PFSK-1 (cell line): Measurements from ENCODE around the gene FOXP2.

Experiments
- FOXP2 ChIP-seq: optimal IDR thresholded peaks from 2 replicates; pipeline ENCODE3; 2011; ENCODE audit warnings: borderline replicate concordance, control low read depth, inconsistent platforms; ENCODE audit not compliant: insufficient read depth; ENCODE audit errors: extremely low read length, extremely low read depth
- POLR2AphosphoS5 ChIP-seq: IDR thresholded peaks from 2 replicates; pipeline ENCODE4 v1.6.1; 2012; ENCODE audit warnings: low read depth, mild to moderate bottlenecking, control low read depth, low read length, moderate library complexity
- SIN3A ChIP-seq: IDR thresholded peaks from 2 replicates; pipeline ENCODE4 v1.6.1; 2012; ENCODE audit warnings: mild to moderate bottlenecking, low read length, moderate library complexity, borderline replicate concordance; ENCODE audit not compliant: insufficient read depth
- TAF1 ChIP-seq: IDR thresholded peaks from 2 replicates; pipeline ENCODE4 v1.6.1; 2012; ENCODE audit warnings: low read length, control low read depth, borderline replicate concordance; ENCODE audit not compliant: insufficient read depth
- TF ChIP-seq, protein P1 (sequence below), 2 experiments: IDR thresholded peaks; 2 replicates each; pipeline versions ENCODE4 v1.6.1 to v1.8.0; 2011 to 2012; ENCODE audit warnings: low read depth in 2 of 2, low read length in 2 of 2, control low read depth in 1 of 2, inconsistent platforms in 1 of 2, mild to moderate bottlenecking in 1 of 2, moderate library complexity in 1 of 2; ENCODE audit not compliant: insufficient read depth in 1 of 2

The FOXP2 gene

DNA sequence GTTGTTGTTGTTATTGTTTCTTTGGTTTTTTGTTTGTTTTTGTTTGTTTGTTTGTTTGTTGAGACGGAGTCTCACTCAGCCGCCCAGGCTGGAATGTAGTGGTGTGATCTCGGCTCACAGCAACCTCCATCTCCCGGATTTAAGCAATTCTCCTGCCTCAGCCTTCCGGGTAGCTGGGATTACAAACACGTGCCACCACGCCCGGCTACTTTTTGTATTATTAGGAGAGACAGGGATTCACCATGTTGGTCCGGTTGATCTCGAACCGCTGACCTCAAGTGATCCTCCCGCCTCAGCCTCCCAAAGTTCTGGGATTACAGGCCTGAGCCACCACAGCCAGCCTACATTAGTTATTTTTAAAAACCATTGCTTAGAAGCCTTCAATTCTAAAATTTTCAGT, 45.0 kb downstream of the FOXP2 start:
- TF ChIP-seq TAF1, result no peak
- no peak for TF ChIP-seq SIN3A
- no peak for TF ChIP-seq FOXP2
- TF ChIP-seq, protein P1, sequence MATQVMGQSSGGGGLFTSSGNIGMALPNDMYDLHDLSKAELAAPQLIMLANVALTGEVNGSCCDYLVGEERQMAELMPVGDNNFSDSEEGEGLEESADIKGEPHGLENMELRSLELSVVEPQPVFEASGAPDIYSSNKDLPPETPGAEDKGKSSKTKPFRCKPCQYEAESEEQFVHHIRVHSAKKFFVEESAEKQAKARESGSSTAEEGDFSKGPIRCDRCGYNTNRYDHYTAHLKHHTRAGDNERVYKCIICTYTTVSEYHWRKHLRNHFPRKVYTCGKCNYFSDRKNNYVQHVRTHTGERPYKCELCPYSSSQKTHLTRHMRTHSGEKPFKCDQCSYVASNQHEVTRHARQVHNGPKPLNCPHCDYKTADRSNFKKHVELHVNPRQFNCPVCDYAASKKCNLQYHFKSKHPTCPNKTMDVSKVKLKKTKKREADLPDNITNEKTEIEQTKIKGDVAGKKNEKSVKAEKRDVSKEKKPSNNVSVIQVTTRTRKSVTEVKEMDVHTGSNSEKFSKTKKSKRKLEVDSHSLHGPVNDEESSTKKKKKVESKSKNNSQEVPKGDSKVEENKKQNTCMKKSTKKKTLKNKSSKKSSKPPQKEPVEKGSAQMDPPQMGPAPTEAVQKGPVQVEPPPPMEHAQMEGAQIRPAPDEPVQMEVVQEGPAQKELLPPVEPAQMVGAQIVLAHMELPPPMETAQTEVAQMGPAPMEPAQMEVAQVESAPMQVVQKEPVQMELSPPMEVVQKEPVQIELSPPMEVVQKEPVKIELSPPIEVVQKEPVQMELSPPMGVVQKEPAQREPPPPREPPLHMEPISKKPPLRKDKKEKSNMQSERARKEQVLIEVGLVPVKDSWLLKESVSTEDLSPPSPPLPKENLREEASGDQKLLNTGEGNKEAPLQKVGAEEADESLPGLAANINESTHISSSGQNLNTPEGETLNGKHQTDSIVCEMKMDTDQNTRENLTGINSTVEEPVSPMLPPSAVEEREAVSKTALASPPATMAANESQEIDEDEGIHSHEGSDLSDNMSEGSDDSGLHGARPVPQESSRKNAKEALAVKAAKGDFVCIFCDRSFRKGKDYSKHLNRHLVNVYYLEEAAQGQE (IDR thresholded peaks at IDR 0.05; ENCODE audit: insufficient read depth in 1 of 2, low read depth in 2 of 2, low read length in 2 of 2), result no peak
- no peak for TF ChIP-seq POLR2AphosphoS5

DNA sequence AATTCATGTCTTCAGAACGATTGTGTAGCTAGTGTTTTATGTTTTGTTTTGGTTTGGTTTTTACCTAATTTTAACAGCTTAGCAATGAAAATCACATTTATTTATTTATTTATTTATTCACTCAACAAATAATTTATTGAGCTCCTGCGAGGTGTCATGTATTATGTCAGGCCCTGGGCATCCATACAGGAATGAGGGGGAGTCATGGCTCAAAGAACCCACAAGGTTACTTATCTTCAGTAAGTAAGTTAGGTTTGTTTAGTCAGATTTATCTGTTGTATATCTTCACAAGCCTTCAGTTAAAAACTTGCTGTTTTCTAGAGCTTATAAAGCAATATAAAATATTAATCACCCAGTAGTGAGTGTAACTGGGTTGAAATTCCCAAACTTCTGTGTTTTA, 45.4 kb downstream of the FOXP2 start:
- TF ChIP-seq TAF1, result no peak
- no peak for TF ChIP-seq SIN3A
- TF ChIP-seq, protein P1 (IDR thresholded peaks at IDR 0.05; ENCODE audit: insufficient read depth in 1 of 2, low read depth in 2 of 2, low read length in 2 of 2), result no peak
- TF ChIP-seq POLR2AphosphoS5, result no peak
- TF ChIP-seq FOXP2, result no peak

DNA sequence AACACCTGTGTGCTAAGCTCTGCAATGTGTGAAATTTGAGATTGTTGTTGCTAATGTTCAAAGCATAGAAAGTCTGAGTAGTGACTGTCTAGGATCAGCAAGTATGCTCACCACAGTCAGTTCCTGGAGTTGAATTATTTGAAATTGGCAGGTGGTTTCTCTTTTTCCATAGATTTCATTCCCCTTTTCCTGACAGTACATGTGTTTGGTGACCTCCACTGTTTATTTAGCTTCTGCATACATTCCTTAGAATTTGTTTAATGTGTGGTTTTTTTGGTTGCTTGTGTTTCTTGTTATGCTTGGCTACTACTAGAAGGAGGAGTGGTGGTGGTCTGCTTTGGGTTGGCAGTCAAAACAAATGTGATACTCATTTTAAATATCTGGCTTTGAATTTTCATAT, 52.3 kb downstream of the FOXP2 start:
- TF ChIP-seq SIN3A (no peak), POLR2AphosphoS5 (no peak), FOXP2 (no peak), TAF1 (no peak)
- TF ChIP-seq, protein P1 (IDR thresholded peaks at IDR 0.05; ENCODE audit: insufficient read depth in 1 of 2, low read depth in 2 of 2, low read length in 2 of 2), result no peak

DNA sequence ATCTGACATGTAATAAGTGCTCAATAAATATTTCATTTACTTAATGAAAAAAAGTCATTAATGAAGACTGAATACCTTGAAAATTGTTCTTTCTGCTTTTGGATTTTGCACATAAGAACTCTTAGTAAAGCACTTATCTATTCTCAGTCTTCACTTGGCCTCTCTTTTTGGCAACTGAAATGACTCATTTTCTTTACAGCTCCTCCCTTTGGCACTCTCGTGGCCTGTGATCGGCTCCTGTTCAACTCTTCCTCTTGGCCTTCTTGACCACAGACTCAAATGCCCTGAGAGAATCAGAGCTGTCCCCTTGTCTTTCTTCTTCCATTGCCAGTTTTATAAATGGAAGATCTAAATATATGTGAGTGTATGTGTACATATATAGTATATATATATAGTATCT, 54.2 kb downstream of the FOXP2 start:
- TF ChIP-seq FOXP2, result no peak
- TF ChIP-seq SIN3A, result no peak
- TF ChIP-seq POLR2AphosphoS5, result no peak
- no peak for TF ChIP-seq TAF1
- TF ChIP-seq, protein P1 (IDR thresholded peaks at IDR 0.05; ENCODE audit: insufficient read depth in 1 of 2, low read depth in 2 of 2, low read length in 2 of 2), result no peak

DNA sequence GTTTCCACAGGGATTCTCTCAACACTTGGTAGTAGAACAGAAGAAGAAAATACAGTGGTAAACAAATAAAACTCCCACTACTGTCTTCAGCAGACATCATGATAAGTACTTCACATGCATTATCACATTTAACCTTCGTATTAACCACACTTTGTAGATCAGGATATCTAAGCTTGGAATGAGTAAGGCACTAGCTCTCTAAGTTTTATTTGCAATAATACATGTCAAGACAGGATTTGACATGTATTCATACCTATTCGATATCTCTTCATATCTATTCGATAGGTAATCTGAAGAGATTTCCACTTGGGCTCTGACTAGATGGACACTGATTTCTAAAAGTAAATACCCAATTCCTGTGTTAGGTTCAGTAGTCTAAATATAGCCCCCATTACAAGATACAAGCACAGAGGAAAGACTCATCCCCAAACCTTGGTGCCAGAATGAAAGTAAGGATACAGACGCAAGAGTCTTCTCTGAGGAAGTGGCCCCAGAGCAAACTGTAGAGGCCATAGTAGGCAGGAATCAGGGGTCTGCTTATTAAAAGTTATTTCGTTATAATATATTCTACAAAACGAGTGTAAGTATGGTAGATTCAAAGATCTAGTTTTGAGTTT, 58.4 kb downstream of the FOXP2 start:
- no peak for TF ChIP-seq FOXP2
- TF ChIP-seq TAF1, result no peak
